GM12892 (cell line): ENCODE results near the gene PPP1R3E.

Experiments
- POLR2A ChIP-seq: IDR thresholded peaks from 2 replicates; pipeline ENCODE4 v1.6.1; 2011; ENCODE audit warnings: low read depth, low read length, control low read depth
- POLR2AphosphoS5 ChIP-seq: IDR thresholded peaks from 2 replicates; pipeline ENCODE4 v1.6.1; 2011; ENCODE audit warnings: low read depth, low read length, control low read depth
- TAF1 ChIP-seq: IDR thresholded peaks from 2 replicates; pipeline ENCODE4 v1.6.1; 2011; ENCODE audit warnings: low read depth, mild to moderate bottlenecking, control low read depth, low read length, borderline replicate concordance

DNA sequence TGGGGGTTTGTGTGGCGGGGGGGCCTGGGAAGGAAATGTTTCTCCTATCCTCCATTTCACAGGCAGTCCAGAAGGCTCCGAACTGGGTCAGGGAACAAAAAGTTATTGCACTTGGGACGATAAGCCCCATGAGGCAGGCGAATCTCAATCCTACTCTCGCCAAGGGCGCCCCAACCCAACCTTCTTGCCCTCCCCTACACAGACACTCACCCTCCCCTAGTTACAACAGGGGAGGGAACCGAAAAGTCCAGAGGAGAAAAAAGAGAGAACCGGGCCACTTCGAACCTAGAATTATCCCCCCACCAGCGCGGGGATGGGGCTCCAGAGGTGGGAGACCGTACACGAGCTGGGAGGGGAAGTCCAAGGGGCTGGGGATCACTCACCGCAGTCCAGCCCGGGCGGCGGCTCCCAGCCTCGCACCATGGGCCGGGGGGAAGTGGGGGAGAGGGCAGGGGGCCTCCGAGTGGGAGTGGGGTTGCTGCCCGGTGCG is 17.1 kb downstream of the PPP1R3E start:
- TF ChIP-seq POLR2AphosphoS5 (no peak), POLR2A (0 out of 2 replicates have a peak, but pooled peaks have one; percentile 11), TAF1 (no peak)
